NOMO-1 treated with DMSO at 0.1 percent for 48 hours (cell line): ENCODE results near the gene COL1A1.
A peak's percentile ranks its signal among the peaks of the same experiment; 100 is the strongest.

Source experiments
- DNase-seq: peaks from one replicate; lab custom pipeline; 2025; ENCODE audit not compliant: unreplicated experiment; lab: John Stamatoyannopoulos, UW

Gene COL1A1

DNA sequence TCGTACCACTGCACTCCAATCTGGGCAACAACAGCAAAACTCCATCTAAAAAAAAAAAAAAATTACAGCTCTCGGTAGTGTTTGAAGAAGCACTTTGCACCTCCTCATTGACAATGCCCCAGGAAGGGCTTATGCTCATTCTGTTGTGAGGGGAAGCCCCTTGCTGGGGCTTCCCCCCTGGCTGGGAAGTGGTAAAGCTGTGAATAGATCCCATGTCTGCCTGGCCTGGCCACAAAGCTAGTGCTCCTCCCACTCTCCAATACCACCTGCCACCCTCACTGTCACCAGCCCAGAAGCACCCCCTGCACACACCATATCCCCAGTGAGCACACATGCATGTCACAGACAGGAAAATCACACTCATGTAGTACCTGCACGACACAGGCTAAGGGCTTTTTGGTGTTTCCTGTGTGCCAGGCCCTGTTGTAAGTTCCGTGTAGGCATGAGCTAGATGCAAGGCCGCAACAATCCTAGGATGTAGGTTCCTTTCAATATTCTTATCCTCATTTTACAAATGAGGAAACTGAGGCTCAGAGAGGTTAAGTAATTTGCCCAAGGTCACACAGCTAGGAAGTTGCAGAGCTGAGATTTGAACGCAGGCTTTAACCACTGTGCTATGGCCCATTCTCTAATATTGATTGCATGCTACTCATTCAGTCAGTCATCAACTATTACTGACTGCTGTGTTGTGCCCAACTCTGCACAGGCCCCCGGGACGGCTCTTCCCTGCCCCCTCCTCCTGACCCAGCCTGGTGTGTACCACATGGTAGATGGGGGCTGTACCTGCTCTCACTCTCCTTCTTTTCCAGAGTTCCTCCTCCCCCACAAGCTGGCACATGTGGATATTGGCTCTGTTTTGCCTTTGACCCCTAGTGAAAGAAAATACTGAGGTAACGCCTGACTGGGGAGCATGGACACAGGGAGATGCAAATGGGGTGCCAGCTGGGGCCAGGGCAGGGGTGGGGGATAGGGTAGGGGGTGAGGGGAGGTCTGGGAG lies 11.9 kb upstream of the COL1A1 start:
- DNase-seq = peak; percentile 20

- peak; percentile 22 for DNase-seq
Observed at GRCh38 chr17:50212121-50212843, 10.9 kb upstream of the COL1A1 start.

GRCh38 chr17:50211249-50212120 lies 10.1 kb upstream of the COL1A1 start:
- no peak for DNase-seq

- no peak for DNase-seq
Observed at GRCh38 chr17:50210240-50211225, 9.1 kb upstream of the COL1A1 start.

GRCh38 chr17:50209472-50210239 lies 8.2 kb upstream of the COL1A1 start:
- no peak for DNase-seq

DNA sequence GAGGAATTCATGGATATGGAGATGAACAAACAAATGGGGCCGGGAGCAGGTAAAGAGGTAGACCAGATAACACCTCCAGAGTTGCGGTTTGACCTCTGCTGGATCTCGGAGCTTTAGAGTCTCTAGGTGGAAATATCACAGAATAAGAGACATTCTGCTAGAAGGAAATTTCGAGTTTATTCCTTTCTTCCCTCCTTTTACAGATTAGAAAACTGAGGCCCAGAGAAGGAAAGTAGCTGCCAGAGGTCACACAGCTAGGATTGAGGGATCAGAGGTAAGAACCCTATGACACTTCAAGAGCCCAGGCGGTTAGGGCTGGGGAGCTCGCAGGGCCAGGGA lies 7.7 kb upstream of the COL1A1 start:
- no peak for DNase-seq

GRCh38 chr17:50208611-50209061 lies 7.2 kb upstream of the COL1A1 start:
- DNase-seq = no peak

DNA sequence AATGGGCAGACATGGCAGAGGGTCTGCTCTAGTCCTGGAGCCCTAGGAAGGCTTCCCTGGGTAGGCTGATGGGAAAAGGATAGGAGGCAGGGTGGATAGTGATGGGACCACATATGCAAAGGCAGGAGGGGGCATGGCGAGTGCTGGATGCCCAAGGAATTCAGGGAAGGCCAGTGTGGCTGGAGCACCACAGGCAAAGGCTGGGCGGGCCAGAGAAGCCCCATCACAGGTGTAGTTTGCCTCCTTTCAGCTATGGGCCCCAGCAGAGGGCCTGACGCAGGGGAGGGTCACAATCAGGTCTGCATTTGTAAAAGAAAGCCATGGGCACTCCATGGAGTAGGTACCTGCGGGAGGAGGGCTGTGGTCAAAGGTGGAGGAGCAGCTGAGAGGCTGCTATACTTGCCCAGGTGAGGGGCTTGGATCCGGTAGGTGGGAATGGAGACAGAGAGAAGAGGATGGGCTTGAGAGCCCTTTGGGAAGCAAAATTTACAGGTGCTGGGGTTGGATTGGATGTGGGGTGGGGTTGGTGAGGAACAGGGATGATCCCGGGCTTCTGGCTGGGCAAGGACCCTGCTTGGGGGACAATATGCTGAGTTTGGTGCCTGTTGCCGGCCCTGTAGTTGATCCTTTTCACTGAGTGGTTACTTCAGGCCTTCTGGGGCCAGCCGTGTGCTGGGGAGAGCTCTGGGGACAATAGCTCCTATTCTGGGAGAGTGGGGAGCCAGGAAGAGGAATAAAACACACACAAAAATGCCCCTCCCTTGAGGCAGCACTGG lies 6.5 kb upstream of the COL1A1 start:
- no peak for DNase-seq

- DNase-seq = no peak
Observed at GRCh38 chr17:50207315-50207714, 5.9 kb upstream of the COL1A1 start.

DNA sequence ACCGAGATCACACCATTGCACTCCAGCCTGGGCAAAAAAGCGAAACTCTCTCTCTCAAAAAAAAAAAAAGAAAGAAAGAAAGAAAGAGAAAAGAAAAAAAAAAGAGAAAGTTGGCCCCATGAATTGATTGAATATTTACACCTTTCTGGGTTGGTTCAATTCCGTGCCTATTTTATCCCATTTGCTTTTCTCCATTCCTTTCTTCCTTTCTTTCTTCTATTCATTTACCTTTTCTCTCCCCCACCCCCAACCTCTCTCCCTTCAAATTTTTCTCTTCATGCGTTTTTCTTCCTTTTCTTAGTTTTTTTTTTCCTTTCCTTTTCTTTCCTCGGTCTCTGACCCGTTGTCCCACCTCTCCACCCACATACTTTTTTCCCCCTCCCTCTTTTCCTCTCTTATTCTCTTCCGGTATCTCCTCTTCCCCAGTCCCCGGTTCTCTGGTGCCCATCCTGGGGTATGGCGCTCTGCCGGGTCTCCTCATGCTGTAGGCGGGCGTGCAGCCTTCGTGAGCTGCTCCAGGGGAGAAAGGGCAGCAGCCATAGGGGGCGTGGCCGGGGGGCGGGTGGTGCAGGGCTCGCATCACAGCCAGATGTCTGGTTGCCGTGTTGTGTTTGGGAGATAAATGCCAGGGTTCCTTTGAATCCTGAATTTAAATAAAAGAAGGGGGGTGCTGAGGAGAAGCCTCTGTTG lies 5.3 kb upstream of the COL1A1 start:
- DNase-seq = no peak

DNA sequence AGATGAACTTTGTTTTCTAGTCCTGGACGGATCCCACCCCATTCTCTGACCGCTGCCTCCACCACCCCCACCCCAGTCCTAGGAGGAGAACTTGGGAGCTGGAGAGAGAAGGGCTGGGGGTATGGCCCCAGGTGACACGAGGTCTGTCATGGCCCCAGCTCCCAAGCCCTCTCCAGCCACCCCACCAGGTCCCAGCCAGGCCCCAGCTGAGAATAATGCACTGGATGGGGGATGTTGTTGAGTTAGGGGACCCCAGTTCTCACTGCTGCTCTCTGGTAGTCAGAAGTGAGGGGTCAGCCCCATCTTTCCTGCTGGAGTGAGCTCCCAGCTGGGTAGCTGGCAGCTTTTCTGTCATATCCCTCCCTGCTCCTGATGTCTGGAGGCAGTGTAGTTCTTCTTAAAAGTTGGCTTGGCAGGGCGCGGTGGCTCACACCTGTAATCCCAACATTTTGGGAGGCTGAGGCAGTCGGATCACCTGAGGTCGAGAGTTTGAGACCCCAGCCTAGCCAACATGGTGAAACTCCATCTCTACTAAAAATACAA lies 4.6 kb upstream of the COL1A1 start:
- no peak for DNase-seq

DNA sequence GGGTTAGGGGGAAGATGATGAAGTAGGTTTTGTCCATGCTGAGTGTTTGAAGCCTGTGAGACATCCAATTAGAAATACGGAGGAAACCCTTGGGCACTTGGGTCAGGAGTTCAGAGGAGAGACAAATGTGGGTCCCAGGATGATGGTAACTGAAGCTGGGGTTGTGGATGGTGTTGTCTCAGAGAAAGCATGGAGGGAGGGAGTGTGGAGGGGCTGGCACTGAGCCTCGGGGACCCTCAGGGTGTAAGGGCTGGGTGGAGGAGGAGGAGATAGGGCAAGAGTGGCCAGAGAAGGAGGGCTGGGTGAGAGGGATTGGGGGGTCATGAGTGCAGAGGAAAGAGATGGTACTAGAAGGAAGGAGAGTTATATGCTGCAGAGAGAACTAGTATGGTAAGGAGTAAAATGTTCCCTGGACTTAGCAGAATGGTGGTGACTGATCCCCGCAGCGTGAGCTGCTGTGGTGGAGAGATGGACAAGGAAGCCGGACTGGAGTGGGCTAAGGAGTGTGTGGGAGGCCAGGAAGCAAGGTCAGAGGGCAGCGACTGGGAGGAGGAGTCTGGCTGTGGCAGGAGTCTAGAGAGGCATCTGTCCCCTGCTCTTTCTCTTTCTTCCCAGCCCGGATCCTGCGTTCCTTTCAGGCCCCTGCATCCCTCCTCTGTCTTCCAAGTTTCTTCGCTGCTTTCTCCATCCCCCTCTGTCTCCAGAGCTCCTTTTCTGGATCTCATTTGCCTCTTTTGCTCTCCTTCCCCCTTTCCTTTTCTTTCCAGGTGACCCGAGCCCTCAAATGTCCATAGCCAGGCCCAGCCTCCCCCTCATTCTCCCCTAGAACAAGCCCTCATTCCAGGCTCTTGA lies 3.9 kb upstream of the COL1A1 start:
- no peak for DNase-seq

DNA sequence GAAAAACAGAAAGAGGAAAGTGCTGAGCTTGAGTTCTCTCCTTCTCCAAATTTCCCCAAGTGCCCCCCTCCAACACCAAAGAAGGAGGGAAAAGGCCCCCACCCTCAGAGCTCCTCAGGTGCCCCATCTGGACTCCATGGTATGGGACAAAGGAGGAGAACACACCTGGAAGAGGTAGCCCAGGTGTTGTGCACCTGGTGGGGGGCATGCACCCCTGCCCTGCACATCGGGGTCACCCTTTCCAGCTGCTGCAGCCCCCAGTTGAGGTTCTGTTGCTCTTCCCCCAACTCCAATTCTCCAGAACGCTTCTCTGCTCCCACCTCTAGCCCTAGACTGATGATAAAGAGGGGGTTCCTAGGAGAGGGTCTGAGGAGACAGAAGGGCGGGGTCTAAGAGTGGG lies 3.0 kb upstream of the COL1A1 start:
- no peak for DNase-seq

- DNase-seq = no peak
Observed at GRCh38 chr17:50203604-50204345, 2.3 kb upstream of the COL1A1 start.

DNA sequence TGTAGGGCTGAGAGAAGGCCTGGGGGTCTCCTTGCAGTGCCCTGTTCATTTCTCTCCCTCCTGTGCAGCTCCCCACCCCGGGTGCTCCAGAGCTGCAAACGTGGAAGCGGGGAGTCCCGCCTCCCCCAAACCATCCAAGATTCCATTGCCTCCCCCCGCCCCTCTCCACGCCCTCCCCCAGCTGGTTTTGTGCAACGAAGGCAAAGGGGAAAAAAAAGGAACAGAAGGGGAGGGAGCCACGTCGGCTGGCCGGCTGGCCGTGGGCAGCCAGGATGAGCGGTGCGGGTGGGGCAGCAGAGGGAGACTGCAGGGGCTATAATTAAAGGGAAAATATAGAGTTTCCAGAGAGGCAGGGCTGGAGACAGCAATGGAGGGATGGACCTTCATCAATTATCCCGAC lies 1.7 kb upstream of the COL1A1 start:
- no peak for DNase-seq
